ENCODE data around the gene RORB. TPM values are rescaled to one million over a fixed set of nuclear protein-coding genes. Genes with fewer than 3 reads are reported as not detected.
"Not testable (repeated sequence)": the region's sequence is repeated elsewhere in the genome, so short reads cannot be mapped to it uniquely, and the experiment has no call there.

The RORB gene
- polyA plus RNA-seq, 1 experiment = not detected

DNA sequence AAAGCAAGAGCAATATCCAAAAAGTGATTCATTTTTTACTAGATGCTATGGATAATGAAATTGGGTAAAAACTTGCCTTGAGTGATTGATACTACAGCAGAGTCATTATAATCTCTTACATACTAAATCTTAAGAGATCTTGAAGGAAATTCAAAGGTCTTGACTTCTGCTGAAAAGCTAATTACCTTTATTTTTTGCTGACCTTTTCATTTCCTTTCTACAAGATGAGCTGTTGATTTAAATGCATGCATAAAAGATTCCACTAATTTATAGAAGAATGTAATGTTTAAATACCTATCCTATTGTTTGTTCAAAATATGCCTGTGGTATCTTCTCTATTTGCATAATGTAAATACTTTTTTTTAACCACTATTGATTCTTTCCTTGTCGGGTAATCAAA lies 27.2 kb downstream of the RORB start:
- CTCF ChIA-PET = no interaction called here
- H3K36me3 ChIP-seq (ENCODE audit: control insufficient read depth, insufficient read depth, low read length) = no peaks in the 10 kb centered on the region
- POLR2A ChIA-PET = no interaction called here

DNA sequence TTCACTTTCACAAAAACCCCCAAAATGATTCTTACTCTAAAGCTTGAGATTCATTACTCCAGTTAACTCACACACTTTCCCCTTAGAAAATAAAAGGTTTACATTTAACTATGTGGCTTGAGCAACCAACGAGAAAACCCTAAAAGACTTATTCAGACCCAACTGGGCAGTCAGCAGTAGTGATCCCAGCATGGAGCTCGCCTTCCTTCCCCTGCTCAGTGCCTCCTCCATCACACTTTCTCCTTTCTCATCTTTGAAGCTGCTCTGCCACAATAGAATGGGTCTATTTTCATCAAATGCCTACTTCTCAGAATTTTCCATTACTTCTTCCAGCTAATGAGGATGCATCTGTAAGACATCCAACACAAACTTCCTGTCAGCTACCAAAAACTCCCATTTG lies 29.1 kb downstream of the RORB start:
- POLR2A ChIA-PET = no interaction called here
- TF ChIP-seq, protein P1, sequence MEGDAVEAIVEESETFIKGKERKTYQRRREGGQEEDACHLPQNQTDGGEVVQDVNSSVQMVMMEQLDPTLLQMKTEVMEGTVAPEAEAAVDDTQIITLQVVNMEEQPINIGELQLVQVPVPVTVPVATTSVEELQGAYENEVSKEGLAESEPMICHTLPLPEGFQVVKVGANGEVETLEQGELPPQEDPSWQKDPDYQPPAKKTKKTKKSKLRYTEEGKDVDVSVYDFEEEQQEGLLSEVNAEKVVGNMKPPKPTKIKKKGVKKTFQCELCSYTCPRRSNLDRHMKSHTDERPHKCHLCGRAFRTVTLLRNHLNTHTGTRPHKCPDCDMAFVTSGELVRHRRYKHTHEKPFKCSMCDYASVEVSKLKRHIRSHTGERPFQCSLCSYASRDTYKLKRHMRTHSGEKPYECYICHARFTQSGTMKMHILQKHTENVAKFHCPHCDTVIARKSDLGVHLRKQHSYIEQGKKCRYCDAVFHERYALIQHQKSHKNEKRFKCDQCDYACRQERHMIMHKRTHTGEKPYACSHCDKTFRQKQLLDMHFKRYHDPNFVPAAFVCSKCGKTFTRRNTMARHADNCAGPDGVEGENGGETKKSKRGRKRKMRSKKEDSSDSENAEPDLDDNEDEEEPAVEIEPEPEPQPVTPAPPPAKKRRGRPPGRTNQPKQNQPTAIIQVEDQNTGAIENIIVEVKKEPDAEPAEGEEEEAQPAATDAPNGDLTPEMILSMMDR (IDR thresholded peaks at IDR 0.05; ENCODE audit: insufficient read depth, low read depth, low read length) = no peak
- no peak for DNase-seq (ENCODE audit: low read depth)

More for the DNA sequence above, 27.2 kb downstream of the RORB start:
- no peaks in the 10 kb centered on the region for H3K27me3 ChIP-seq (ENCODE audit: control insufficient read depth, insufficient read depth, low read length)
- DNase-seq (ENCODE audit: low read depth) = no peak
- TF ChIP-seq, protein P1 (IDR thresholded peaks at IDR 0.05; ENCODE audit: insufficient read depth, low read depth, low read length) = no peak
- no peak overlapping the region for H3K4me3 ChIP-seq (ENCODE audit: low read depth, low read length)

DNA sequence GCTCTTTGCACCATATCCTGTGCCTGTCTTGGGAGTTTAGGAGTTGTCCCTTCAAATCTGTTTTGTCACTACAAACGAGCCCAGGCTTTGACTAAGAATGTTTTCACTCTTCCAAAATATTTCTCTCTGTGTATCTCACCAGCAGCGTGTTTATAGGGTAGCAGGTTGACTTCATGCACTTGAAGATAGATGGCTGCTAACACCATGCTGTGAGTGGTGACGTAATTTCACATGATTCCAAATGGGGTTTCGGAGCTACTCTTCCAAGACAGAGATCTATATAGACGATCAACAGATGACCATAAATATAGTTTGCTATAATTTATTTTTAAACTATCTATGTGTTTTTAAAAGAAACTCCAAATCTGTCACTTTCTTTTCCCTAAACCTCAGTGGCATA lies 30.6 kb downstream of the RORB start:
- no peak for DNase-seq (ENCODE audit: low read depth)
- H3K27me3 ChIP-seq (ENCODE audit: control insufficient read depth, insufficient read depth, low read length) = no peaks in the 10 kb centered on the region
- ChIA-PET CTCF (no interaction called here), POLR2A (no interaction called here)
- H3K4me3 ChIP-seq (ENCODE audit: low read depth, low read length) = no peak overlapping the region
- TF ChIP-seq, protein P1 (IDR thresholded peaks at IDR 0.05; ENCODE audit: insufficient read depth, low read depth, low read length) = no peak
- H3K36me3 ChIP-seq (ENCODE audit: control insufficient read depth, insufficient read depth, low read length) = no peaks in the 10 kb centered on the region

More for the DNA sequence above, 29.1 kb downstream of the RORB start:
- no peaks in the 10 kb centered on the region for H3K27me3 ChIP-seq (ENCODE audit: control insufficient read depth, insufficient read depth, low read length)
- H3K36me3 ChIP-seq (ENCODE audit: control insufficient read depth, insufficient read depth, low read length) = no peaks in the 10 kb centered on the region
- H3K4me3 ChIP-seq (ENCODE audit: low read depth, low read length) = no peak overlapping the region
- CTCF ChIA-PET = interaction anchor here (1.1 kb wide), 1 partner anchor 15 kb away, joined by 3 read pairs; no protein-coding TSS in a partner anchor

DNA sequence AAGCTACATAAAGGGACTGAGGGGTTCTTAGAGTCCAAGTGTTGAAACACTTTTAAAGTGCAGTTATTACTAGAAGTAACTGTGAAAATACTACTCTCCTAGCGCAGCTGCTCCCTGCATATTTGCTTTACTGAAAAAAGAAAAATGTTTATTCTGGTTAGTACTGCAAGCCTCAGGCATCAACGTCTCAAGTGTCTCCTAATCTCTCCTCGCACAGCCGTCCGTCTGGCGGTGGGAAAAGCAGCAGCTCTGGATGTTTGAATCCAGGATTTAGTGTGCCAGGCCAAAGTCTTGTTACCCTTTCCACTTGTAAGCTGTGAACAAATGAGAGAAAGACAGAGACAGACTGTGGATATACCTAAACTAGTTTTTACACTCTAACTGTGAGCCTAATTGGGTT lies 31.1 kb downstream of the RORB start:
- no peaks in the 10 kb centered on the region for H3K27me3 ChIP-seq (ENCODE audit: control insufficient read depth, insufficient read depth, low read length)
- ChIA-PET POLR2A (no interaction called here), CTCF (no interaction called here)
- DNase-seq (ENCODE audit: low read depth) = no peak
- TF ChIP-seq, protein P1 (IDR thresholded peaks at IDR 0.05; ENCODE audit: insufficient read depth, low read depth, low read length) = no peak
- H3K4me3 ChIP-seq (ENCODE audit: low read depth, low read length) = no peak overlapping the region
- H3K36me3 ChIP-seq (ENCODE audit: control insufficient read depth, insufficient read depth, low read length) = no peaks in the 10 kb centered on the region

DNA sequence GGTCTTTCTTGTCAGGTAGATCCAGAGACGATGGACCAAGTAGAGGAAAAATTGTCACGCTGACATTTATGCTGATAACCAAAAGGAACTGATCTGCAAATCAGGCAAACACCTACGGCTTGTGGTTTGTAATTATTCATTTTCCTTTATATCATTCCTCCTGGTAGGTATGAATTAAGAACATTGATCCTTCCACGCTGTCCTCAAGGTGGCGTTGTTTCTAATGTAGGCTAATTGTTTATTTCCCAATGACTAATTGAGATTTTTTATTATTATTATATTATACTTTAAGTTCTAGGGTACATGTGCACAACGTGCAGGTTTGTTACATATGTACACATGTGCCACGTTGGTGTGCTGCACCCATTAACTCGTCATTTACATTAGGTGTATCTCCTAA lies 33.3 kb downstream of the RORB start:
- H3K36me3 ChIP-seq (ENCODE audit: control insufficient read depth, insufficient read depth, low read length); H3K27me3 ChIP-seq (ENCODE audit: control insufficient read depth, insufficient read depth, low read length); H3K4me3 ChIP-seq (ENCODE audit: low read depth, low read length); POLR2A ChIA-PET; CTCF ChIA-PET; DNase-seq (ENCODE audit: low read depth): not testable (repeated sequence)

DNA sequence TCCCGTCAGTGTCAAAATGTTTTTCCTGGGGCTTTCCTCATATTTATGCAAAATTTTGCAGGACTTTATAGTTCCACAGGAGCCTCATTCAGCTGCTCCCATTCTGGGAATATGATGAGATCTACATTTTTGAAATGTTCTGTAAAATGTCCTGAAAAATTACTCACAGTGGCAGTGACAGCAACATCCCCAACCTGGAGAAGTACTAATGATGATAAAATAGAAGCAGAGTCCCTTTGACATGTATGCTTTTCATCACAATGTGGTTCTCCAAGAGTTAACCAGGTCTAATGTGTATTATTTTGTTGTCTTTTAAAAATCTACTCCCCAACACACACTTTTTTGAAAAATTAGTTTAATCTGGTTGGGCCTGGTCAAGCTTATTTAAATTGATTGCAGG lies 36.1 kb downstream of the RORB start:
- CTCF ChIA-PET = interaction anchor here (0.6 kb wide), 1 partner anchor 23 kb away, joined by 3 read pairs; no protein-coding TSS in a partner anchor
- TF ChIP-seq, protein P1 (IDR thresholded peaks at IDR 0.05; ENCODE audit: insufficient read depth, low read depth, low read length) = no peak

More for the DNA sequence above, 36.1 kb downstream of the RORB start:
- no peaks in the 10 kb centered on the region for H3K27me3 ChIP-seq (ENCODE audit: control insufficient read depth, insufficient read depth, low read length)
- no peak for DNase-seq (ENCODE audit: low read depth)
- no peaks in the 10 kb centered on the region for H3K36me3 ChIP-seq (ENCODE audit: control insufficient read depth, insufficient read depth, low read length)
- no peak overlapping the region for H3K4me3 ChIP-seq (ENCODE audit: low read depth, low read length)
- POLR2A ChIA-PET = no interaction called here

Measured in BJ (cell line).